Liver (tissue), 9 donors: ENCODE results near the gene PRKCH. TPM values are rescaled to one million over a fixed set of nuclear protein-coding genes. Genes with fewer than 3 reads are reported as not detected.

Experiments
- DNase-seq: peaks from one replicate; pipeline ENCODE4 v3.0.0-alpha.2; 2017; ENCODE audit warnings: low spot score
- H3K27ac ChIP-seq, 2 donors: one replicate each; pipeline ENCODE4 v1.7.0; 2013; ENCODE audit warnings: inconsistent platforms in 2 of 2, low read length in 2 of 2, control low read depth in 1 of 2, low read depth in 1 of 2, mild to moderate bottlenecking in 1 of 2
- H3K27me3 ChIP-seq, 4 donors: one replicate each; pipeline versions ENCODE4 v1.6.1 to v1.7.0; 2013; ENCODE audit warnings: low read length in 3 of 4, inconsistent platforms in 1 of 4, mild to moderate bottlenecking in 1 of 4, moderate library complexity in 1 of 4; ENCODE audit not compliant: control insufficient read depth in 4 of 4, insufficient read depth in 4 of 4
- H3K36me3 ChIP-seq, 4 donors: one replicate each; pipeline versions ENCODE4 v1.6.1 to v1.7.0; 2013; ENCODE audit warnings: low read length in 3 of 4, mild to moderate bottlenecking in 3 of 4, low read depth in 1 of 4, moderate library complexity in 1 of 4; ENCODE audit not compliant: control insufficient read depth in 4 of 4, insufficient read depth in 3 of 4
- H3K4me1 ChIP-seq, 4 donors: one replicate each; pipeline versions ENCODE4 v1.6.1 to v1.7.0; 2013; ENCODE audit warnings: low read length in 3 of 4, mild to moderate bottlenecking in 3 of 4, moderate library complexity in 1 of 4; ENCODE audit not compliant: control insufficient read depth in 4 of 4, insufficient read depth in 4 of 4
- H3K4me3 ChIP-seq, 3 donors: one replicate each; pipeline versions ENCODE4 v1.6.1 to v1.7.0; 2013; ENCODE audit warnings: low read length in 3 of 3, control low read depth in 1 of 3, low read depth in 1 of 3, mild to moderate bottlenecking in 1 of 3
- H3K9ac ChIP-seq, 2 donors: one replicate each; pipeline ENCODE4 v1.7.0; 2013; ENCODE audit warnings: low read length in 2 of 2, mild to moderate bottlenecking in 2 of 2, moderate library complexity in 2 of 2, control low read depth in 1 of 2, low read depth in 1 of 2
- H3K9me3 ChIP-seq, 4 donors: one replicate each; pipeline versions ENCODE4 v1.6.1 to v1.7.0; 2013; ENCODE audit warnings: low read length in 3 of 4; ENCODE audit not compliant: control insufficient read depth in 4 of 4
- EGR1 ChIP-seq, 2 donors: IDR thresholded peaks; 2 replicates each; pipeline ENCODE4 v1.6.1; 2016 to 2018; ENCODE audit warnings: antibody characterized with exemption in 2 of 2, low read depth in 2 of 2
- GABPA ChIP-seq, 2 donors: IDR thresholded peaks in 1 of 2; conservative IDR thresholded peaks in 1 of 2; 2 replicates each; pipeline ENCODE4 v1.6.1; 2016; ENCODE audit warnings: antibody characterized with exemption in 2 of 2, mild to moderate bottlenecking in 1 of 2, moderate library complexity in 1 of 2
- HNF4A ChIP-seq, 2 donors: conservative IDR thresholded peaks; 2 replicates each; pipeline ENCODE4 v1.6.1; 2016; ENCODE audit warnings: antibody characterized with exemption in 2 of 2, mild to moderate bottlenecking in 2 of 2
- JUND ChIP-seq, 2 donors: IDR thresholded peaks; 2 replicates each; pipeline ENCODE4 v1.6.1; 2016; ENCODE audit warnings: antibody characterized with exemption in 2 of 2
- RXRA ChIP-seq, 2 donors: IDR thresholded peaks; 2 replicates each; pipeline ENCODE4 v1.6.1; 2017 to 2018; ENCODE audit warnings: antibody characterized with exemption in 2 of 2, mild to moderate bottlenecking in 1 of 2
- SP1 ChIP-seq: IDR thresholded peaks from 2 replicates; pipeline ENCODE4 v1.6.1; 2018; ENCODE audit warnings: antibody characterized with exemption, mild to moderate bottlenecking
- TAF1 ChIP-seq: conservative IDR thresholded peaks from 2 replicates; pipeline ENCODE4 v1.6.1; 2016; ENCODE audit warnings: antibody characterized with exemption, mild to moderate bottlenecking
- WGBS: extraction: QIAGEN DNeasy Blood & Tissue Kit; methylation state at CpG from one replicate; pipeline ENCODE4 v1.1.7; 2013; 5-methylcytosine and 5-hydroxymethylcytosine counted together
- polyA plus RNA-seq, 2 donors: library from polyadenylated mRNA; stranded (reverse) in 1 of 2; unstranded in 1 of 2; fragments of 200-250 nt in 1 of 2; fragments of >200 nt in 1 of 2; fragmentation: Nextera tagmentation in 1 of 2; extraction: Ambion mirVana in 1 of 2; gene quantifications; one replicate each; pipeline versions ENCODE4 v1.2.1 to v1.2.3, GENCODE V29; 2013 to 2015
- total RNA-seq, 2 donors: library from RNA; depleted of rRNA; stranded (reverse); fragments of >200 nt; gene quantifications; one replicate each; pipeline ENCODE4 v1.2.3, GENCODE V29; 2014
- TF ChIP-seq, protein P1 (sequence below): IDR thresholded peaks from 2 replicates; pipeline ENCODE4 v1.6.1; 2016; ENCODE audit warnings: antibody characterized with exemption
- TF ChIP-seq, protein P2 (sequence below): IDR thresholded peaks from 2 replicates; pipeline ENCODE4 v1.6.1; 2016; ENCODE audit warnings: antibody characterized with exemption, mild to moderate bottlenecking
- TF ChIP-seq, protein P3 (sequence below): fragments of 150-350 bp; IDR thresholded peaks from 2 replicates; pipeline ENCODE4 v1.5.1; 2017; ENCODE audit warnings: improper control_type of control experiment, low read depth, low read length; ENCODE audit not compliant: missing input control
- TF ChIP-seq, protein P4 (sequence below): IDR thresholded peaks from 2 replicates; pipeline ENCODE4 v1.6.1; 2016; ENCODE audit warnings: antibody characterized with exemption
- donor health status: healthy.
- donor health status: healthy.
- donor health status: healthy.
- donor health status: healthy.
- donor health status: healthy.

Gene PRKCH
- total and polyA plus RNA-seq, 4 donors: 3.9 to 13.7 (median 7.0) TPM

DNA sequence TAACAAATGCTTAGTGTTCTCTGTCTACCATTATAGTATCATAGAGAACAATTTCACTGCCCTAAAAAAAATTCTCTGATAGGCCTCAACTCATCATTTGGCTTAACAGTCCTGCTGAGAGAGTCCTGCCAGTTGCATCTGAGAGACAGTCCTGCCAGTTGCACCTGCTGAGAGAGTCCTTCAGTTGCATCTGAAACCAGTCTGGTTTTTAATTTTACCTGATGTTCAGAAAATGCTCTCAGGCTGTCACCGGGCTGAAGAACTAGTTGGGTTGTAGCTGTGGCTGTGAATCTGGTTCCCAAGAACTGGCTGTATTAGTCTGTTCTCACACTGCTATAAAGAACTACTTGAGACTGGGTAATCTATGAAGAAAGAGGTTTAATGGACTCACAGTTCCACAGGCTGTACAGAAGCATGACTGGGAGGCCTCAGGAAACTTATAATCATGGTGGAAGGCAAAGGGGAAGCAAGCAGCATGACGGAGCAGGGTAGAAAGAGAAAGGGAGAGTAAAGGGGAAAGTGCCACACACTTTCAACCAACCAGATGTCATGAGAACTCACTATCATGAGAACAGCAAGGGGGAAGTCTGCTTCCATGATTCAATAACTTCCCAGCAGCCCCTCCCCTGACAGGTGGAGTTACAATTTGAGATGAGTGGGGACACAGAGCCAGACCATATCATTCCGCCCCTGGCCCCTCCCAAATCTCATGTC lies 51.6 kb downstream of the PRKCH start:
- peaks cover 2 to 5% (median 4%) of the 10 kb centered on the region in 4 donors for H3K9me3 ChIP-seq
- no peak overlapping the region for H3K4me3 ChIP-seq
- TF ChIP-seq HNF4A (conservative IDR thresholded peaks at IDR 0.05) (no peak), TAF1 (no peak), GABPA (IDR thresholded peaks at IDR 0.05 in 1 of 2, conservative IDR thresholded peaks at IDR 0.05 in 1 of 2) (no peak), SP1 (no peak)
- TF ChIP-seq, protein P1, sequence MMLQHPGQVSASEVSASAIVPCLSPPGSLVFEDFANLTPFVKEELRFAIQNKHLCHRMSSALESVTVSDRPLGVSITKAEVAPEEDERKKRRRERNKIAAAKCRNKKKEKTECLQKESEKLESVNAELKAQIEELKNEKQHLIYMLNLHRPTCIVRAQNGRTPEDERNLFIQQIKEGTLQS: no peak
- TF ChIP-seq, protein P2, sequence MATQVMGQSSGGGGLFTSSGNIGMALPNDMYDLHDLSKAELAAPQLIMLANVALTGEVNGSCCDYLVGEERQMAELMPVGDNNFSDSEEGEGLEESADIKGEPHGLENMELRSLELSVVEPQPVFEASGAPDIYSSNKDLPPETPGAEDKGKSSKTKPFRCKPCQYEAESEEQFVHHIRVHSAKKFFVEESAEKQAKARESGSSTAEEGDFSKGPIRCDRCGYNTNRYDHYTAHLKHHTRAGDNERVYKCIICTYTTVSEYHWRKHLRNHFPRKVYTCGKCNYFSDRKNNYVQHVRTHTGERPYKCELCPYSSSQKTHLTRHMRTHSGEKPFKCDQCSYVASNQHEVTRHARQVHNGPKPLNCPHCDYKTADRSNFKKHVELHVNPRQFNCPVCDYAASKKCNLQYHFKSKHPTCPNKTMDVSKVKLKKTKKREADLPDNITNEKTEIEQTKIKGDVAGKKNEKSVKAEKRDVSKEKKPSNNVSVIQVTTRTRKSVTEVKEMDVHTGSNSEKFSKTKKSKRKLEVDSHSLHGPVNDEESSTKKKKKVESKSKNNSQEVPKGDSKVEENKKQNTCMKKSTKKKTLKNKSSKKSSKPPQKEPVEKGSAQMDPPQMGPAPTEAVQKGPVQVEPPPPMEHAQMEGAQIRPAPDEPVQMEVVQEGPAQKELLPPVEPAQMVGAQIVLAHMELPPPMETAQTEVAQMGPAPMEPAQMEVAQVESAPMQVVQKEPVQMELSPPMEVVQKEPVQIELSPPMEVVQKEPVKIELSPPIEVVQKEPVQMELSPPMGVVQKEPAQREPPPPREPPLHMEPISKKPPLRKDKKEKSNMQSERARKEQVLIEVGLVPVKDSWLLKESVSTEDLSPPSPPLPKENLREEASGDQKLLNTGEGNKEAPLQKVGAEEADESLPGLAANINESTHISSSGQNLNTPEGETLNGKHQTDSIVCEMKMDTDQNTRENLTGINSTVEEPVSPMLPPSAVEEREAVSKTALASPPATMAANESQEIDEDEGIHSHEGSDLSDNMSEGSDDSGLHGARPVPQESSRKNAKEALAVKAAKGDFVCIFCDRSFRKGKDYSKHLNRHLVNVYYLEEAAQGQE: no peak
- DNase-seq: no peak
- H3K27ac ChIP-seq: no peak overlapping the region
- no peak overlapping the region for H3K9ac ChIP-seq
- WGBS: 89% methylated on average over 3 of the region's 3 CpGs
- H3K36me3 ChIP-seq: no peaks in the 10 kb centered on the region
- no peaks in the 10 kb centered on the region for H3K4me1 ChIP-seq
- H3K27me3 ChIP-seq: no peaks in the 10 kb centered on the region

DNA sequence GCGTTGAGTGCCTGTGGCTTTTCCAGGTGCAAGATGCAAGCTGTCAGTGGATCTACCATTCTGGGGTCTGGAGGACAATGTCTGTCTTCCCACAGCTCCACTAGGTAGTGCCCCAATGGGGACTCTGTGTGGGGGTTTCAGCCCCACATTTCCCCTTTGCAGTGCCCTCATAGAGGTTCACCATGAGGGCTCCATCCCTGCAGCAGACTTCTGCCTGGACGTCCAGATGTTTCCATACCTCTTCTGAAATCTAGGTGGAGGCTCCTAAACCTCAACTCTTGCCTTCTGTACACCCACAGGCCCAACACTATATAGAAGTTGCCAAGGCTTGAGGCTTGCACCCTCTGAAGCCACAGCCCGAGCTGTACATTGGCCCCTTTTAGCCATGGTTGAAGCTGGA lies 52.9 kb downstream of the PRKCH start:
- 88% methylated on average over 3 of the region's 3 CpGs for WGBS
- no peak overlapping the region for H3K4me3 ChIP-seq
- no peak overlapping the region for H3K27ac ChIP-seq
- TF ChIP-seq RXRA (IDR thresholded peaks at IDR 0.05) (no peak), JUND (IDR thresholded peaks at IDR 0.05) (no peak), GABPA (IDR thresholded peaks at IDR 0.05 in 1 of 2, conservative IDR thresholded peaks at IDR 0.05 in 1 of 2) (no peak)
- TF ChIP-seq, protein P1: no peak
- TF ChIP-seq, protein P3, sequence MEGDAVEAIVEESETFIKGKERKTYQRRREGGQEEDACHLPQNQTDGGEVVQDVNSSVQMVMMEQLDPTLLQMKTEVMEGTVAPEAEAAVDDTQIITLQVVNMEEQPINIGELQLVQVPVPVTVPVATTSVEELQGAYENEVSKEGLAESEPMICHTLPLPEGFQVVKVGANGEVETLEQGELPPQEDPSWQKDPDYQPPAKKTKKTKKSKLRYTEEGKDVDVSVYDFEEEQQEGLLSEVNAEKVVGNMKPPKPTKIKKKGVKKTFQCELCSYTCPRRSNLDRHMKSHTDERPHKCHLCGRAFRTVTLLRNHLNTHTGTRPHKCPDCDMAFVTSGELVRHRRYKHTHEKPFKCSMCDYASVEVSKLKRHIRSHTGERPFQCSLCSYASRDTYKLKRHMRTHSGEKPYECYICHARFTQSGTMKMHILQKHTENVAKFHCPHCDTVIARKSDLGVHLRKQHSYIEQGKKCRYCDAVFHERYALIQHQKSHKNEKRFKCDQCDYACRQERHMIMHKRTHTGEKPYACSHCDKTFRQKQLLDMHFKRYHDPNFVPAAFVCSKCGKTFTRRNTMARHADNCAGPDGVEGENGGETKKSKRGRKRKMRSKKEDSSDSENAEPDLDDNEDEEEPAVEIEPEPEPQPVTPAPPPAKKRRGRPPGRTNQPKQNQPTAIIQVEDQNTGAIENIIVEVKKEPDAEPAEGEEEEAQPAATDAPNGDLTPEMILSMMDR: no peak
- no peaks in the 10 kb centered on the region for H3K36me3 ChIP-seq
- H3K9me3 ChIP-seq: peaks cover 2 to 5% (median 4%) of the 10 kb centered on the region in 4 donors
- no peaks in the 10 kb centered on the region for H3K27me3 ChIP-seq
- DNase-seq: no peak
- no peak overlapping the region for H3K9ac ChIP-seq
- H3K4me1 ChIP-seq: no peaks in the 10 kb centered on the region

DNA sequence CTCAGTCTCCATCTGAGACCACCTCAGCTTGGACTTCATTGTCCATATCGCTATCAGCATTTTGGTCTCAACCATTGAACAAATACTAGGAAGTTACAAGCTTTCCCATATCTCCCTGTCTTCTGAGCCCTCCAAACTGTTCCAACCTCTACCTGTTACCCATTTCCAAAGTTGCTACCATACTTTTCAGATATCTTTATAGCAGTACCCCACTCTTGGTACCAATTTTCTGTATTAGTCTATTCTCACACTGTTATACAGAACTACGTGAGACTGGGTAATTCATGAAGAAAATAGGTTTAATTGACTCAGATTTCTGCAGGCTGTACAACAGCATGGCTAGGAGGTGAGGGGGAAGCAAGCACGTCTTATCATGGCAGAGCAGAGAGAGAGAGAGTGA lies 53.8 kb downstream of the PRKCH start:
- Histone ChIP-seq H3K4me1 (no peaks in the 10 kb centered on the region), H3K27me3 (no peaks in the 10 kb centered on the region), H3K27ac (no peak overlapping the region), H3K36me3 (no peaks in the 10 kb centered on the region), H3K4me3 (no peak overlapping the region), H3K9me3 (peaks cover 2 to 5% (median 4%) of the 10 kb centered on the region in 4 donors), H3K9ac (no peak overlapping the region)
- TF ChIP-seq, protein P1: no peak
- no peak for TF ChIP-seq EGR1 (IDR thresholded peaks at IDR 0.05; ENCODE audit: low read depth in 2 of 2)
- no peak for TF ChIP-seq TAF1
- TF ChIP-seq, protein P4, sequence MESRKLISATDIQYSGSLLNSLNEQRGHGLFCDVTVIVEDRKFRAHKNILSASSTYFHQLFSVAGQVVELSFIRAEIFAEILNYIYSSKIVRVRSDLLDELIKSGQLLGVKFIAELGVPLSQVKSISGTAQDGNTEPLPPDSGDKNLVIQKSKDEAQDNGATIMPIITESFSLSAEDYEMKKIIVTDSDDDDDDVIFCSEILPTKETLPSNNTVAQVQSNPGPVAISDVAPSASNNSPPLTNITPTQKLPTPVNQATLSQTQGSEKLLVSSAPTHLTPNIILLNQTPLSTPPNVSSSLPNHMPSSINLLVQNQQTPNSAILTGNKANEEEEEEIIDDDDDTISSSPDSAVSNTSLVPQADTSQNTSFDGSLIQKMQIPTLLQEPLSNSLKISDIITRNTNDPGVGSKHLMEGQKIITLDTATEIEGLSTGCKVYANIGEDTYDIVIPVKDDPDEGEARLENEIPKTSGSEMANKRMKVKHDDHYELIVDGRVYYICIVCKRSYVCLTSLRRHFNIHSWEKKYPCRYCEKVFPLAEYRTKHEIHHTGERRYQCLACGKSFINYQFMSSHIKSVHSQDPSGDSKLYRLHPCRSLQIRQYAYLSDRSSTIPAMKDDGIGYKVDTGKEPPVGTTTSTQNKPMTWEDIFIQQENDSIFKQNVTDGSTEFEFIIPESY: no peak
- TF ChIP-seq, protein P2: no peak
- DNase-seq: no peak
- 92% methylated on average over 3 of the region's 3 CpGs for WGBS
